NCI-H2196 (cell line): ENCODE measurements around the gene KHK.

Source experiments
- DNase-seq: peaks from one replicate; lab custom pipeline; 2025; ENCODE audit not compliant: unreplicated experiment; lab: John Stamatoyannopoulos, UW

KHK gene

GRCh38 chr2:27149570-27150405, 63.2 kb downstream of the KHK start:
- no peak for DNase-seq
